Omental fat pad (tissue), 4 donors: Measurements from ENCODE around the gene PTBP2. TPM values are rescaled to one million over a fixed set of nuclear protein-coding genes. Genes with fewer than 3 reads are reported as not detected.

Experiments used
- ATAC-seq: fragments of 150-250 bp; one replicate; pipeline ENCODE4 v1.9.1; 2016; ENCODE audit warnings: mild to moderate bottlenecking, moderate library complexity; ENCODE audit not compliant: low FRiP score
- DNase-seq: peaks from one replicate; pipeline ENCODE4 v3.0.0-alpha.2; 2019; ENCODE audit warnings: low spot score
- total RNA-seq, 4 donors: library from RNA; depleted of rRNA; stranded (reverse); fragments of >200 nt; gene quantifications; one replicate each; pipeline ENCODE4 v1.1.0, GENCODE V29; 2016
- TF ChIP-seq, protein P1 (sequence below), 3 donors: fragments of 450-650 bp; IDR thresholded peaks; one replicate each; pipeline ENCODE4 v1.5.1; 2016 to 2017; ENCODE audit warnings: antibody characterized with exemption in 3 of 3, mild to moderate bottlenecking in 3 of 3, moderate library complexity in 2 of 3

The PTBP2 gene
- total RNA-seq, 4 donors from 2014 or later: 23.3 to 102 (median 38.9) TPM

DNA sequence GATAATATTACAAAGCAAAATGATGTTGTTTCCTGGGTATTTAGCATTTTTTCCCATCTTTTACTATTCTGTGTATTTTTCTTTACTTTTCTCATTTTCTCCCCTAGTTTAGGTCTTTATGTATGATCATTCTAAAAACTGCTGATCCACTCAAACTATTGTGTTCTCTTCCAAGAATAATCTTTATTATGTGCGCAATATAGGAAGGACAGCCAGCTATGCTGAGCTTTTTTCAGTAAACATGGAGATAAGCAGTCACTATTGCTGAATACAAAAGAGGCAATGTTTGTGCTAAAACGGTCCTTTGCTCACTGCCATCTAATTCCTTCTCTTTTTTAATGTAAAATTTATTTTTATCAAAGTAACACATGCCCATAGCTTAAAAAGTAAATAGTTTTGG, 6.7 kb upstream of the PTBP2 start:
- DNase-seq (no peak), ATAC-seq (no peak)
- TF ChIP-seq, protein P1, sequence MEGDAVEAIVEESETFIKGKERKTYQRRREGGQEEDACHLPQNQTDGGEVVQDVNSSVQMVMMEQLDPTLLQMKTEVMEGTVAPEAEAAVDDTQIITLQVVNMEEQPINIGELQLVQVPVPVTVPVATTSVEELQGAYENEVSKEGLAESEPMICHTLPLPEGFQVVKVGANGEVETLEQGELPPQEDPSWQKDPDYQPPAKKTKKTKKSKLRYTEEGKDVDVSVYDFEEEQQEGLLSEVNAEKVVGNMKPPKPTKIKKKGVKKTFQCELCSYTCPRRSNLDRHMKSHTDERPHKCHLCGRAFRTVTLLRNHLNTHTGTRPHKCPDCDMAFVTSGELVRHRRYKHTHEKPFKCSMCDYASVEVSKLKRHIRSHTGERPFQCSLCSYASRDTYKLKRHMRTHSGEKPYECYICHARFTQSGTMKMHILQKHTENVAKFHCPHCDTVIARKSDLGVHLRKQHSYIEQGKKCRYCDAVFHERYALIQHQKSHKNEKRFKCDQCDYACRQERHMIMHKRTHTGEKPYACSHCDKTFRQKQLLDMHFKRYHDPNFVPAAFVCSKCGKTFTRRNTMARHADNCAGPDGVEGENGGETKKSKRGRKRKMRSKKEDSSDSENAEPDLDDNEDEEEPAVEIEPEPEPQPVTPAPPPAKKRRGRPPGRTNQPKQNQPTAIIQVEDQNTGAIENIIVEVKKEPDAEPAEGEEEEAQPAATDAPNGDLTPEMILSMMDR (IDR thresholded peaks at IDR 0.05): no peak

- TF ChIP-seq, protein P1 (IDR thresholded peaks at IDR 0.05): no peak
- no peak for ATAC-seq
- no peak for DNase-seq
These were observed 6.1 kb upstream of the PTBP2 start for GRCh38 chr1:96715482-96715881.

- ATAC-seq (no peak), DNase-seq (no peak)
- TF ChIP-seq, protein P1 (IDR thresholded peaks at IDR 0.05): no peak
These were observed 550 bp upstream of the PTBP2 start for GRCh38 chr1:96721053-96721415.

DNA sequence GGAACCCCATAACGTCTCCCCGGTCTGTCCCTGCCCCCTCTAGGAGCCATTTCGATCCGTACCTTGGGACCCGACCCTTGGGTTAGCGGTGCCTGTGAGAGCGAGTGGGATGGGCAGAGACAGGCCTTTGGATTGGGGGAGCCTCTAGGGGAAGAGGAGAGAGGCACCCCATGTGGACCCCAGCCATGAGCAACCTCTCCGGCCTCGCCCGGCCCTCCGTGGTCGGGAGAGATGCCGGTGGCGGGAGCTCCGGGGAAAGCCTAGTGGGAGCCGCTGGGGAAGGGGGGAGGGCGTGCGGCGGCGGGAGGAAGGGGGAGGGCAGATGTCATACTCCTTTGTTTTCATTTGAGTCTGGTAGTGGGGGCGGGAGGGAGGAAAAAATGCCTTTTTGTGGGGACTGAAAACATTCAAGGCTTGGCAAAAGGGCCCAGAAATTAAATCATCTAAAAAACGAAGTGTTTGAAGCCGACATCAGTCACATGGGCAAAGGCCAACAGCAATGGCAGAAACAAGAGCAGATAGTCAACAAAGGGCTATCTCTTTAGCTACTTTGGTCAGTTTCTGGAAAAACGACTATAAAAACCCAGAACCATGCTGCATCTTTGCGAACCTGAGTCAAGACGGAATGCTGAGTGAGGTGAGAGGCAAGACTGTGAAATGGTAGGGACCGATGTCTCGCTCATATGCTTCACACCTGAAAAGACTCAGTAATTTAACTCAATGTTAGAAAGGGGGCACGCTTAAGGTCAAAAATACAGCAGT, 758 bp downstream of the PTBP2 start:
- TF ChIP-seq, protein P1 (IDR thresholded peaks at IDR 0.05): no peak
- ATAC-seq (peak; percentile 81), DNase-seq (no peak)

DNA sequence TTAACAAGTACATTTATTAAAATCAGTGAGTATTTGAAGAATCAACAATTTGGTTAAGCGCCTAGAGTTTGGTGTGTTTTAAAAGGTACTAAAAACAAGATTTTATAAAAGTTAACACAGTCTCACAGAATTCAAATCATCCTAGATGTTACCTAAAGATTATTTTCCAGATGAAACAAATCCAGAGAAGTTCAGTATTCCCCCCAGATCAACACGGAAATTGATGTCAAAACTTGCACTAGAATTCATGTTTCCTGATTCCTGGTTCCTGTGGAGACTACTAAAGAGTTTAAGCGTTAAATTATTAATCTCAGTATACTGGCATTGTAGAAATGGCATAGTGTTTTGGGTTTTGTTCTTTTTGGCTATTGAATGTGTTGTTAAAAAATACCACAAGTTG, 1.4 kb downstream of the PTBP2 start:
- DNase-seq: no peak
- no peak for ATAC-seq
- TF ChIP-seq, protein P1 (IDR thresholded peaks at IDR 0.05): no peak

DNA sequence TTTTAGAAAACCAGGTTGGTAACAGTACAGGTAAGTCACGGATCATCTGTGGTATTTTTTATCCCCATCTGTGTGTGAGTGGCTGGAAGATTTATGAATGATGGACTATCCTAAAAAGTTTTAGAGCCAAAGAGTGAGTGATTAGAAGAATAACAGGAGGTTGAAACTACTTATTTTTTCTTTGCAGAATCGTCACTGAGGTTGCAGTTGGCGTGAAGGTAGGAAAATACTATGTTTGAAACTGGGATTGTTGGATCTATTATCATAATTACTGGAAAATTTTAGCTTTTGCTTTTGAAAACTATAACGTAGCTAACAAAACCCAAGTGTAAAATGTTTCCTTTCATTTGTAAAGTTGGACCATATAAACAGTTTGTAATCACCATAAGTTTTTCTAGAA, 1.8 kb downstream of the PTBP2 start:
- no peak for DNase-seq
- TF ChIP-seq, protein P1 (IDR thresholded peaks at IDR 0.05): no peak
- ATAC-seq: no peak

GRCh38 chr1:96723936-96724335, 2.4 kb downstream of the PTBP2 start:
- TF ChIP-seq, protein P1 (IDR thresholded peaks at IDR 0.05): no peak
- DNase-seq: no peak
- ATAC-seq: no peak
